ENCODE results near the gene HIVEP1. TPM values are rescaled to one million over a fixed set of nuclear protein-coding genes. Genes with fewer than 3 reads are reported as not detected.

HIVEP1 gene
- total RNA-seq, 1 experiment from 2014 or later = 16.7 TPM

DNA sequence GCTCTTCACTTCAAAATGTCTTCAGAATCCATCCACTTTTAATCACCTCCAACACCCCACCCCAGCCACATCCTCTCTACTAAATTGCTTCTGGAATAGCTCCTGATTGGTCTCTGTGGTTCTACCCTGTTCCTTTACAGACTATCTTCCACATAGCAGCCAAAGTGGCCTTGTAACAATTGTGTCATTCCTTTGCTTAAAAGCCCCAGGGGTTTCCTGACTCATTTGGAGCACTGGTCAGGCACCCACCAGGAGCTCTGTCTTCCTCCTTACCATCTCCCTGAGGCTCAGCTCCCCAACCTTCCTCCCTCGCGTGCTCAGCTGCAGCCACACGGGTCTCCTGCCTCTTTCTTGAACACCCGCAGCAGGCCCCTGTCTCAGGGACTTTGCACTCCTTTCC, 126.8 kb downstream of the HIVEP1 start:
- in situ Hi-C loops (cut with HindIII; ENCODE audit: low pct_unique_long_range_greater_than_20kb, low sequenced_read_pairs) = no loop called here
- BruUV-seq (replicated peaks) = no TSS peak
- Histone ChIP-seq H3K9me3 (ENCODE audit: control insufficient read depth, insufficient read depth, low read depth, low read length) (no peaks in the 10 kb centered on the region), H3K27me3 (ENCODE audit: control insufficient read depth, insufficient read depth, low read length) (no peaks in the 10 kb centered on the region), H3K27ac (ENCODE audit: low read length) (no peak overlapping the region), H3K4me3 (ENCODE audit: low read depth in 2 of 2, low read length in 2 of 2) (no peak overlapping the region), H3K36me3 (ENCODE audit: control insufficient read depth, insufficient read depth, low read length) (no peaks in the 10 kb centered on the region), H3K4me1 (ENCODE audit: control insufficient read depth, insufficient read depth, low read length) (0 out of 2 replicates have a peak, but pooled peaks cover 4% of the 10 kb centered on the region)
- no peak for TF ChIP-seq TCF7L2 (IDR thresholded peaks at IDR 0.05; ENCODE audit: low read depth, low read length)
- TF ChIP-seq REST (IDR thresholded peaks at IDR 0.05; ENCODE audit: insufficient read depth in 1 of 2, low read depth in 2 of 2, low read length in 1 of 2) = no peak
- ChIA-PET CTCF (interaction anchor here (0.5 kb wide), 1 partner anchor 49 kb away, joined by 14 read pairs; no protein-coding TSS in a partner anchor), POLR2A (no interaction called here)
- intact Hi-C loops (cut with micrococcal nuclease; ENCODE audit: unreplicated experiment) = no loop called here
- DNase-seq (ENCODE audit: low read depth, low spot score) (no peak), ATAC-seq (no peak)

DNA sequence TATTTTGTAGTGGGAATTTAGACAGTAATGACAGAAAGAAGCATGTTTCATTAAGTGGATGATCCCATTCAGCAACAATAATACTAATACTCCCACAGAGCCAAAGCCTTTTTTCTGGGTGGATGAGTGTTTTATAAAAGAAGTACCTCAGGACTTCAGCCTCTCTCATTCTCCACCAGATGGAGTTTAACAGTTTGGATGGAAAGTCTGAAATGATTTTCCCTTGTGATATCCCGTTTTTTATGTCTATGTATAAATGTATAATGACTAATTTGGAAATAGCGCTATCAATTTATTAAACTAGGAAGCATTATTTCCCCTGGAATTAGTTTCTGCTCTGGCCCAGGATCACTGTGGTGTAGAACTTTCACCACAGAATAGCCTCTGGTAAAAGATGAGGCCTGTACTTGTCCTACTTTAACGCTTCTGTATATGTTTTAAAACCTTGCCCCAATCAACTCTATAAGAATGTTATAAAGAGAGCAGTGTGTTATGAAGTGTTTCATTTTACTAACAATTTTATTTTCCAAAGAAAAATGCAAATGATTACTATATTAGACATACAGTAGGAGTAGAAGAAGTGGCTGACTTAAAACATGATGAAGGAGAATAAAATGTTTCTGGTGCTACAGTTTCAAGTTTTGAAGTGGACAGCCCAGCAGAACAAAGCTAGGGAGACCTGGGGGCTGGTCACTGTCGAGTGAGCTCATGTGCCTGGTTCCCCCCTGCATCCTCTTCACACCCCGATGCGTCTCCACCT, 135.6 kb downstream of the HIVEP1 start:
- no TSS peak for BruUV-seq (replicated peaks)
- DNase-seq (ENCODE audit: low read depth, low spot score) (no peak), ATAC-seq (peak; percentile 72)
- H3K9me3 ChIP-seq (ENCODE audit: control insufficient read depth, insufficient read depth, low read depth, low read length) = no peaks in the 10 kb centered on the region
- no peak overlapping the region for H3K4me3 ChIP-seq (ENCODE audit: low read depth in 2 of 2, low read length in 2 of 2)
- H3K27ac ChIP-seq (ENCODE audit: low read length) = peak overlapping the region; percentile 65; the same call in 1 of the 2 replicates
- CTCF ChIA-PET = no interaction called here
- peaks cover 24% of the 10 kb centered on the region for H3K4me1 ChIP-seq (ENCODE audit: control insufficient read depth, insufficient read depth, low read length)
- TF ChIP-seq, protein P1, sequence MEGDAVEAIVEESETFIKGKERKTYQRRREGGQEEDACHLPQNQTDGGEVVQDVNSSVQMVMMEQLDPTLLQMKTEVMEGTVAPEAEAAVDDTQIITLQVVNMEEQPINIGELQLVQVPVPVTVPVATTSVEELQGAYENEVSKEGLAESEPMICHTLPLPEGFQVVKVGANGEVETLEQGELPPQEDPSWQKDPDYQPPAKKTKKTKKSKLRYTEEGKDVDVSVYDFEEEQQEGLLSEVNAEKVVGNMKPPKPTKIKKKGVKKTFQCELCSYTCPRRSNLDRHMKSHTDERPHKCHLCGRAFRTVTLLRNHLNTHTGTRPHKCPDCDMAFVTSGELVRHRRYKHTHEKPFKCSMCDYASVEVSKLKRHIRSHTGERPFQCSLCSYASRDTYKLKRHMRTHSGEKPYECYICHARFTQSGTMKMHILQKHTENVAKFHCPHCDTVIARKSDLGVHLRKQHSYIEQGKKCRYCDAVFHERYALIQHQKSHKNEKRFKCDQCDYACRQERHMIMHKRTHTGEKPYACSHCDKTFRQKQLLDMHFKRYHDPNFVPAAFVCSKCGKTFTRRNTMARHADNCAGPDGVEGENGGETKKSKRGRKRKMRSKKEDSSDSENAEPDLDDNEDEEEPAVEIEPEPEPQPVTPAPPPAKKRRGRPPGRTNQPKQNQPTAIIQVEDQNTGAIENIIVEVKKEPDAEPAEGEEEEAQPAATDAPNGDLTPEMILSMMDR (IDR thresholded peaks at IDR 0.05) = peak; percentile 37; the same call in 1 of the 2 replicates
- TF ChIP-seq SIN3A (IDR thresholded peaks at IDR 0.05; ENCODE audit: borderline replicate concordance, insufficient read depth, low read depth, low read length) (no peak), REST (IDR thresholded peaks at IDR 0.05; ENCODE audit: insufficient read depth in 1 of 2, low read depth in 2 of 2, low read length in 1 of 2) (no peak), POLR2AphosphoS5 (IDR thresholded peaks at IDR 0.05; ENCODE audit: low read depth, low read length) (no peak)
- H3K27me3 ChIP-seq (ENCODE audit: control insufficient read depth, insufficient read depth, low read length) = no peaks in the 10 kb centered on the region
- POLR2A ChIA-PET = no interaction called here
- H3K36me3 ChIP-seq (ENCODE audit: control insufficient read depth, insufficient read depth, low read length) = no peaks in the 10 kb centered on the region
- intact Hi-C loops (cut with micrococcal nuclease; ENCODE audit: unreplicated experiment) = loop anchor here (5.0 to 10.0 kb wide), 2 partner anchors 460 to 493 kb away; no protein-coding TSS in a partner anchor
- in situ Hi-C loops (cut with HindIII; ENCODE audit: low pct_unique_long_range_greater_than_20kb, low sequenced_read_pairs) = no loop called here

Measured in Panc1 (cell line).